Natural killer cell (primary cell): ENCODE data around the gene RSPH6A. TPM values are rescaled to one million over a fixed set of nuclear protein-coding genes. Genes with fewer than 3 reads are reported as not detected.

Experiments
- ATAC-seq, 3 donors: fragments of 150-1000 bp in 2 of 3; fragments of 200-7000 bp in 1 of 3; cut with Tn5 transposase; 1 replicate in 1 of 3; 2 replicates in 2 of 3; pipeline ENCODE4 v1.10.0; 2021; ENCODE audit warnings: mild to moderate bottlenecking in 2 of 3, moderate library complexity in 2 of 3
- DNase-seq, 2 donors: peaks; one replicate each; pipeline versions ENCODE4 v3.0.0 to v3.0.0-alpha.2; 2013 to 2021; ENCODE audit warnings: mixed read lengths in 1 of 2
- H3K27ac ChIP-seq: one replicate; pipeline ENCODE4 v1.5.1; 2013; ENCODE audit warnings: mild to moderate bottlenecking, low read length
- H3K27me3 ChIP-seq: one replicate; pipeline ENCODE4 v1.6.1; 2013; ENCODE audit warnings: low read length; ENCODE audit not compliant: control insufficient read depth, insufficient read depth
- H3K36me3 ChIP-seq: one replicate; pipeline ENCODE4 v1.6.1; 2013; ENCODE audit warnings: low read length; ENCODE audit not compliant: control insufficient read depth, insufficient read depth
- H3K4me1 ChIP-seq: one replicate; pipeline ENCODE4 v1.6.1; 2013; ENCODE audit warnings: low read length; ENCODE audit not compliant: control insufficient read depth, insufficient read depth
- H3K4me3 ChIP-seq: one replicate; pipeline ENCODE4 v1.5.1; 2013; ENCODE audit warnings: low read length
- H3K9me3 ChIP-seq: one replicate; pipeline ENCODE4 v1.6.1; 2013; ENCODE audit warnings: low read length; ENCODE audit not compliant: control insufficient read depth, insufficient read depth
- H3K27ac Mint-ChIP-seq, 2 donors: one replicate each; pipeline ENCODE4 v1.8.0; 2022; ENCODE audit warnings: mild to moderate bottlenecking in 2 of 2, mixed read lengths in 2 of 2, moderate library complexity in 1 of 2
- H3K27me3 Mint-ChIP-seq, 2 donors: one replicate each; pipeline ENCODE4 v1.8.0; 2022; ENCODE audit warnings: low read depth in 2 of 2, mixed read lengths in 2 of 2
- H3K36me3 Mint-ChIP-seq: one replicate; pipeline ENCODE4 v1.8.0; 2022; ENCODE audit warnings: mixed read lengths
- H3K4me1 Mint-ChIP-seq, 2 donors: one replicate each; pipeline ENCODE4 v1.8.0; 2022; ENCODE audit warnings: mixed read lengths in 2 of 2
- H3K4me3 Mint-ChIP-seq: one replicate; pipeline ENCODE4 v1.8.0; 2022; ENCODE audit warnings: mild to moderate bottlenecking, moderate library complexity, mixed read lengths
- H3K9me3 Mint-ChIP-seq, 2 donors: one replicate each; pipeline ENCODE4 v1.8.0; 2022; ENCODE audit warnings: mixed read lengths in 2 of 2
- CTCF ChIP-seq: fragments of 200-600 bp; IDR thresholded peaks from one replicate; pipeline ENCODE4 v1.8.0; 2022; ENCODE audit warnings: antibody characterized with exemption
- WGBS: methylation state at CpG from one replicate; pipeline ENCODE4 v1.1.7; 2013; ENCODE audit warnings: missing lambda C conversion rate; ENCODE audit not compliant: insufficient coverage; 5-methylcytosine and 5-hydroxymethylcytosine counted together
- intact Hi-C: fragments of 100-400 bp; cut with micrococcal nuclease; formaldehyde crosslinking; loops from one replicate; pipeline ENCODE4 v1.14.2; 2022
- total RNA-seq, 4 donors: library from RNA; stranded (reverse); fragments of 120-200 nt in 1 of 4; gene quantifications; one replicate each; pipeline versions ENCODE4 v1.2.3 to v1.2.4, GENCODE V29; 2013 to 2022

The RSPH6A gene
- total RNA-seq, 3 donors from 2014 or later (not counting 1 experiment from before 2014, with no cell fraction given) = 0.18 to 0.63 (median 0.31) TPM

DNA sequence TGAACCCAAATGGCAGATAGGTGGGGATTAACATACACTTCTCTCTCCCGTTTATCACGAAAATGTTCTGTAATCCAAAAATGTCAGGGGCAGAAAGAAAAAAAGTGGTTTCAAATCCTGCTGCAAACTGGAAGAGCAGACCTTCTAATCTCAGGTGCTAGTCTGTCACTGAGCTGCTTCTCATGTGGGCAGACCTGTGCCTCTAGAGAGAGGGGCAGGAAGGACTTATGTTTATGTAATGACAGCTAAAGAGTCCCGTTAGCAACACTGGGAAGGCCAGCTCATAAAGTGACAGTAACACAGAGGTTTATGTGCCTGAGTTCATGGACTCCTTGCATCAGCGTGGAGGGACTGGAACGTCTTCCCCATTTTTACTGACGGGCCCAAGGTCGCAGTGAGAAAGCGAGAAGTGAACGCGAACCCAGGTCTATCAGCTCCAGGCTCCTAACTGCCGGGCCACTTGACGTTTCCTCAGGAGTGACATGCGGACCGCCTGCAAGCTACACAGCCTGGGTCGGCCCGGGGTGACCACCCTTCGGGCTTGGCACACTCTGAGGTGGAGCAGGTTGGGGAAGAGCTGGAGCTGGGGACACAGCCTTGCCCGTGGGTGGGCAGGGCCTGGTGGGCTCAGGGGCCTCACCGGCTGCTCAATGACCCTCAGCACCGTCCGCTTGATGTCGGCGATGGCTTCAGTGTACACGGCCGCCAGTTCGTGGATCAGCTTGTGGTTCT is 9.6 kb upstream of the RSPH6A start:
- Histone ChIP-seq H3K9me3 (no peaks in the 10 kb centered on the region), H3K27ac (no peak overlapping the region), H3K27me3 (no peaks in the 10 kb centered on the region), H3K4me3 (no peak overlapping the region), H3K36me3 (peaks cover 76% of the 10 kb centered on the region), H3K4me1 (no peaks in the 10 kb centered on the region)
- no peaks in the 10 kb centered on the region for H3K4me1 Mint-ChIP-seq
- intact Hi-C loops = no loop called here
- no peak for ATAC-seq
- H3K27me3 Mint-ChIP-seq = no peaks in the 10 kb centered on the region
- no peak for TF ChIP-seq CTCF
- no peaks in the 10 kb centered on the region for H3K9me3 Mint-ChIP-seq
- no peak for DNase-seq
- no peaks in the 10 kb centered on the region for H3K36me3 Mint-ChIP-seq
- H3K4me3 Mint-ChIP-seq = no peak overlapping the region
- WGBS = 94% methylated on average over 26 of the region's 26 CpGs
- no peak overlapping the region for H3K27ac Mint-ChIP-seq

- DNase-seq = no peak
- intact Hi-C loops = no loop called here
- 91% methylated on average over 12 of the region's 12 CpGs for WGBS
These were observed 8.9 kb upstream of the RSPH6A start for GRCh38 chr19:45824041-45824471.

DNA sequence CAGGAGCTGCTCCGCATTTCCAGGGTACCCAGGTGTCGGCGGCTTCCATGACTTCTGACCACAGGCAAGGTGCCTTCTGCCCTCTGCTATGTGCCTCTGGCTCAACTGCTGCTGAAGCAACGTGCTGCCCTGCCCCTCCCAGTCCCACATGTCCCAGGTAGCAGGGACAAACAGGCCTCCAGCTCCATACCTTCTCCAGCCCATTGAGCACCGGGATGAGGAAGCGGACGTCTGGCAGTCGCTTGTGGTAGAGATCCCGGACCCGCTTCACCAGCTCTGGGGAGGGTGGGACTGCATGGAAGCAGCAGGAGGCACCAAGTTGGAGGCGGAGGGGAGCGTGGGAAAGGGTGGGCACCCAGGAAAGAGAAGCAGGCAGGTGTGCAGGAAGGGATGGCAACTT is 8.1 kb upstream of the RSPH6A start:
- Histone ChIP-seq H3K4me3 (no peak overlapping the region), H3K36me3 (peaks cover 62% of the 10 kb centered on the region), H3K27me3 (no peaks in the 10 kb centered on the region), H3K4me1 (no peaks in the 10 kb centered on the region), H3K27ac (no peak overlapping the region), H3K9me3 (no peaks in the 10 kb centered on the region)
- H3K9me3 Mint-ChIP-seq = no peaks in the 10 kb centered on the region
- DNase-seq = no peak
- ATAC-seq = no peak
- no peak for TF ChIP-seq CTCF
- 97% methylated on average over 12 of the region's 12 CpGs for WGBS
- H3K27me3 Mint-ChIP-seq = no peaks in the 10 kb centered on the region
- no peak overlapping the region for H3K27ac Mint-ChIP-seq
- no peaks in the 10 kb centered on the region for H3K4me1 Mint-ChIP-seq
- intact Hi-C loops = no loop called here
- H3K36me3 Mint-ChIP-seq = no peaks in the 10 kb centered on the region
- no peak overlapping the region for H3K4me3 Mint-ChIP-seq

More at GRCh38 chr19:45824041-45824471, 8.9 kb upstream of the RSPH6A start:
- Histone ChIP-seq H3K4me1 (no peaks in the 10 kb centered on the region), H3K36me3 (peaks cover 70% of the 10 kb centered on the region), H3K27ac (no peak overlapping the region), H3K27me3 (no peaks in the 10 kb centered on the region), H3K4me3 (no peak overlapping the region), H3K9me3 (no peaks in the 10 kb centered on the region)
- Mint-ChIP-seq H3K36me3 (no peaks in the 10 kb centered on the region), H3K4me3 (no peak overlapping the region), H3K27me3 (no peaks in the 10 kb centered on the region), H3K4me1 (no peaks in the 10 kb centered on the region), H3K27ac (no peak overlapping the region), H3K9me3 (no peaks in the 10 kb centered on the region)
- ATAC-seq = no peak
- TF ChIP-seq CTCF = no peak

DNA sequence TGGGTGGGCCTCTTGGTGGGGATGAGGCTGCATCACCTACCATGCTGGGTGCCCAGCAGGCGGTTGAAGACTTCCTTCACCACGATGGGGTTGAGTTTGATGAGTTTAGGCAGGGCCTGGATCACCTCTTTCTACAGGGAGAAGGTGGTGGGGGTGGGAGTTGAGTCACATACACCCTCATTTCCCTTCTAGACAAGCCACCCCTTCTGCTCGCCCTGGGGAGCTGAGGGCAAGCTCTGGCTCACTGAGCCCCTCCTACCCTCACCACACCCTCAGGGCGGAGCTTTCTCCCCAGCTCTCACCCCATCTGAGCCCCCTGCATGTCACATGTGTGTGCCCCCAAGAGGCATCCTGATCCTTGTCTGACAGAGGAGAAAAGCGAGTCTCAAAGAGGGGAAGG is 7.6 kb upstream of the RSPH6A start:
- no peak for ATAC-seq
- no peak for DNase-seq
- Mint-ChIP-seq H3K4me3 (no peak overlapping the region), H3K27me3 (no peaks in the 10 kb centered on the region), H3K4me1 (no peaks in the 10 kb centered on the region), H3K9me3 (no peaks in the 10 kb centered on the region), H3K27ac (no peak overlapping the region), H3K36me3 (no peaks in the 10 kb centered on the region)
- Histone ChIP-seq H3K9me3 (no peaks in the 10 kb centered on the region), H3K4me1 (no peaks in the 10 kb centered on the region), H3K27me3 (no peaks in the 10 kb centered on the region), H3K36me3 (peaks cover 57% of the 10 kb centered on the region), H3K4me3 (no peak overlapping the region), H3K27ac (no peak overlapping the region)
- TF ChIP-seq CTCF = no peak
- 91% methylated on average over 3 of the region's 5 CpGs for WGBS
- intact Hi-C loops = no loop called here
